ENCODE measurements around the gene EVC2. TPM values are rescaled to one million over a fixed set of nuclear protein-coding genes. Genes with fewer than 3 reads are reported as not detected.

EVC2 gene
- total RNA-seq, 3 donors from 2014 or later (not counting 1 experiment from before 2014, with no cell fraction given), result 0.20 to 2.6 (median 1.5) TPM

- DNase-seq (no peak), ATAC-seq (no peak)
- Mint-ChIP-seq H3K9me3 (no peaks in the 10 kb centered on the region), H3K27me3 (ENCODE audit: low read depth in 2 of 2) (peaks cover 40 to 58% of the 10 kb centered on the region in 2 donors), H3K27ac (no peak overlapping the region), H3K4me1 (peaks cover 0 to 7% of the 10 kb centered on the region in 2 donors), H3K36me3 (no peaks in the 10 kb centered on the region), H3K4me3 (no peak overlapping the region)
- peaks cover 4% of the 10 kb centered on the region for H3K4me1 ChIP-seq (ENCODE audit: control insufficient read depth, insufficient read depth, low read length)
- no peak overlapping the region for H3K27ac ChIP-seq (ENCODE audit: low read length)
- WGBS (ENCODE audit: insufficient coverage), result 82% methylated on average over 2 of the region's 3 CpGs
- TF ChIP-seq CTCF (IDR thresholded peaks at IDR 0.05), result no peak
- H3K27me3 ChIP-seq (ENCODE audit: control insufficient read depth, insufficient read depth, low read length), result peaks cover 5% of the 10 kb centered on the region
- intact Hi-C loops (cut with micrococcal nuclease), result no loop called here
- no peaks in the 10 kb centered on the region for H3K36me3 ChIP-seq (ENCODE audit: control insufficient read depth, insufficient read depth, low read length)
- H3K9me3 ChIP-seq (ENCODE audit: control insufficient read depth, insufficient read depth, low read length), result peaks cover 3% of the 10 kb centered on the region
- no peak overlapping the region for H3K4me3 ChIP-seq (ENCODE audit: low read length)
These were observed 4.6 kb upstream of the EVC2 start for GRCh38 chr4:5712931-5713330.

- intact Hi-C loops (cut with micrococcal nuclease), result no loop called here
- Histone ChIP-seq H3K27me3 (ENCODE audit: control insufficient read depth, insufficient read depth, low read length) (peaks cover 5% of the 10 kb centered on the region), H3K36me3 (ENCODE audit: control insufficient read depth, insufficient read depth, low read length) (no peaks in the 10 kb centered on the region), H3K4me1 (ENCODE audit: control insufficient read depth, insufficient read depth, low read length) (peaks cover 8% of the 10 kb centered on the region), H3K27ac (ENCODE audit: low read length) (no peak overlapping the region), H3K9me3 (ENCODE audit: control insufficient read depth, insufficient read depth, low read length) (peaks cover 3% of the 10 kb centered on the region), H3K4me3 (ENCODE audit: low read length) (no peak overlapping the region)
- H3K36me3 Mint-ChIP-seq, result no peaks in the 10 kb centered on the region
- H3K9me3 Mint-ChIP-seq, result no peaks in the 10 kb centered on the region
- H3K4me1 Mint-ChIP-seq, result peaks cover 0 to 8% of the 10 kb centered on the region in 2 donors
- 86% methylated on average over 7 of the region's 7 CpGs for WGBS (ENCODE audit: insufficient coverage)
- TF ChIP-seq CTCF (IDR thresholded peaks at IDR 0.05), result no peak
- DNase-seq, result peak in 1 of 2 donors; percentile 9
- no peak overlapping the region for H3K4me3 Mint-ChIP-seq
- no peak overlapping the region for H3K27ac Mint-ChIP-seq
- peaks cover 37 to 58% of the 10 kb centered on the region in 2 donors for H3K27me3 Mint-ChIP-seq (ENCODE audit: low read depth in 2 of 2)
- no peak for ATAC-seq
These were observed 4.2 kb upstream of the EVC2 start for GRCh38 chr4:5712517-5712916.

GRCh38 chr4:5711479-5712184 is 3.3 kb upstream of the EVC2 start:
- H3K9me3 Mint-ChIP-seq, result no peaks in the 10 kb centered on the region
- H3K9me3 ChIP-seq (ENCODE audit: control insufficient read depth, insufficient read depth, low read length), result peaks cover 3% of the 10 kb centered on the region
- WGBS (ENCODE audit: insufficient coverage), result 23% methylated on average over 52 of the region's 52 CpGs
- H3K36me3 ChIP-seq (ENCODE audit: control insufficient read depth, insufficient read depth, low read length), result no peaks in the 10 kb centered on the region
- H3K27ac Mint-ChIP-seq, result no peak overlapping the region
- no peak for TF ChIP-seq CTCF (IDR thresholded peaks at IDR 0.05)
- H3K4me1 Mint-ChIP-seq, result peaks cover 0 to 15% of the 10 kb centered on the region in 2 donors
- H3K4me3 ChIP-seq (ENCODE audit: low read length), result no peak overlapping the region
- H3K27me3 Mint-ChIP-seq (ENCODE audit: low read depth in 2 of 2), result peaks cover 45 to 60% of the 10 kb centered on the region in 2 donors
- no peak overlapping the region for H3K27ac ChIP-seq (ENCODE audit: low read length)
- ATAC-seq, result no peak
- no peak overlapping the region for H3K4me3 Mint-ChIP-seq
- H3K27me3 ChIP-seq (ENCODE audit: control insufficient read depth, insufficient read depth, low read length), result peaks cover 5% of the 10 kb centered on the region
- no peak for DNase-seq
- H3K4me1 ChIP-seq (ENCODE audit: control insufficient read depth, insufficient read depth, low read length), result peaks cover 10% of the 10 kb centered on the region
- no peaks in the 10 kb centered on the region for H3K36me3 Mint-ChIP-seq
- intact Hi-C loops (cut with micrococcal nuclease), result no loop called here
